BLaER1 treated with 17β-estradiol and CSF1 and Interleukin-3, amounts not matched to agents 10 nM and 100 nM (cell line): ENCODE results near the gene KRT76.

Source experiments
- H3K27ac ChIP-seq, 11 experiments: shearing (Covaris generic); formaldehyde crosslinking; 2 replicates each; pipeline ENCODE4 v1.8.1; 2022
- H3K27me3 ChIP-seq, 11 experiments: shearing (Covaris generic); formaldehyde crosslinking; 2 replicates each; pipeline ENCODE4 v1.8.1; 2022
- H3K36me3 ChIP-seq, 11 experiments: shearing (Covaris generic); formaldehyde crosslinking; 2 replicates each; pipeline ENCODE4 v1.8.1; 2022
- H3K4me1 ChIP-seq, 10 experiments: shearing (Covaris generic); formaldehyde crosslinking; 2 replicates each; pipeline ENCODE4 v1.8.1; 2022
- H3K4me2 ChIP-seq, 11 experiments: shearing (Covaris generic); formaldehyde crosslinking; 2 replicates each; pipeline ENCODE4 v1.8.1; 2022
- H3K4me3 ChIP-seq, 10 experiments: shearing (Covaris generic); formaldehyde crosslinking; 2 replicates each; pipeline ENCODE4 v1.8.1; 2022
- H3K9ac ChIP-seq, 11 experiments: shearing (Covaris generic); formaldehyde crosslinking; 2 replicates each; pipeline ENCODE4 v1.8.1; 2022
- H3K9me3 ChIP-seq, 11 experiments: shearing (Covaris generic); formaldehyde crosslinking; replicated peaks in 1 of 11; 2 replicates each; pipeline ENCODE4 v1.8.1; 2022
- H4K20me1 ChIP-seq, 11 experiments: shearing (Covaris generic); formaldehyde crosslinking; 2 replicates each; pipeline ENCODE4 v1.8.1; 2022
- Cebpa-rat ChIP-seq, 11 experiments: shearing (Covaris generic); IDR thresholded peaks; 2 replicates each; pipeline ENCODE4 v1.8.1; 2022

The KRT76 gene

DNA sequence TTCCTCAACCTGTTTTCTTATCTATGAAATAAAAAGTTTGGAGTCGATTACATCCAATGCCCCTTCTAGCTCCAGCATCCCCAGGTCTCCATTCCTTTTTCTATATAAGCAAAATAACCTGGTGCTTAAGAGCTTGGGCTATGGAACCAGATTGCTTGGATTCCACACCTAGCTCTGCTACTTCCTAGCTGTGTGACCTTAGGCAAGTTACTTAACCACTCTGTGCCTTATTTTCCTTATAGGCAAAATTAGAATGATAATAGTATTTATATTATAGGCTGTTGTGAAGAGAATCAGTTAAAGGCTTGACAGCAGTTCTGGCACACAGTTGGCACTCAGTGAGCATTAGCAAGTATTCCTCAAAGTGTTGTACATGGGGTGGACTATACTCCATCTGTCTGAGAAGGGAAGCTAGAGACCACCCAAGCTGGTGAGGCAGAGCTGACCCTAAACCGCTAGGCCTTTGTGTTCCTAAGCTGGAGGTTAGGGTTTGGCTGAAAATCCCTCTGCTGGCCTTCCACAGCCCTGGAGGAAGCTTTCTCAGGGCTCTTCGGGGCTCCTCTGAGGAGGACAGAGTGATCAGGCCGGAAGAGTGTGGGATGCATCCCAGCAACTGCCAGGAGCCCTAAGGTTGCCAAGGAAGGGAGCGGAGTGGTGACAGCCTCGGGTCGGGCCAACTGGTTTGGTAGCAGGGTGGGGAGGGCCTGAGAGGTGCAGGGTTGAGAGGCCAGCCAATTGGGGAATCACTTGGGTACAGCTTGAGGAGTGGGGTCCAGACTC, 42.8 kb upstream of the KRT76 start:
- Histone ChIP-seq H3K27ac (no peak overlapping the region), H3K4me2 (no peak overlapping the region), H4K20me1 (no peaks in the 10 kb centered on the region; a peak in 2 of 22 replicates), H3K36me3 (no peaks in the 10 kb centered on the region), H3K9ac (no peak overlapping the region), H3K9me3 (no peaks in the 10 kb centered on the region), H3K27me3 (no peaks in the 10 kb centered on the region), H3K4me1 (peaks cover 0 to 6% (median 0%) of the 10 kb centered on the region in 10 experiments; a peak in 1 of 20 replicates), H3K4me3 (no peak overlapping the region)
- TF ChIP-seq Cebpa-rat (IDR thresholded peaks at IDR 0.05): no peak

DNA sequence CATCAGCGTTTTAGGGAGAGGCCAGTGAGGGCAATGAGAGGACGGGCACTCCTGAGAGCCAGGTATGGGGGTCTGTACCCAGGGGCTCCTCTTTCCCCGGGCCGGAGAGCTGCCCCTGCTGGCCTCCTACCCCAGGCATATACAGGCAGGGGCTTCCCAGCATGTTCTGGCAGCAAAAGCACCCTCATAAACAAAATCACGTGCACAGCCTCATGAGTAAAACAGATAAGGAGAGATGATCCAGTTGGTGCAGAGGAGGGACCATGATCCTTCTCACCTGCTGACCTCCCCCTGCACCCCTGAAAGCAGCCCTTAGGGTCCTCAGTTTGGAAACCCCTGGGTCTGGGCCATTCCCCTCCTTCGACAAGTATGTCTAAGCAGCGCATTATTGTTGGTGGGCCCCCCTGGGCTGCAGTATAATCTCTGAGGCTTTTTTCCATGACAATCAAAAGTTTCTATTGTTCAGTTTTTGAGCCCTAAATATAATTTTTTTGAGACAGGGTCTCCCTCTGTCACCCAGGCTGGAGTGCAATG, 41.8 kb upstream of the KRT76 start:
- Histone ChIP-seq H3K4me2 (no peak overlapping the region), H3K4me3 (no peak overlapping the region), H3K36me3 (no peaks in the 10 kb centered on the region), H3K4me1 (peaks cover 0 to 6% (median 0%) of the 10 kb centered on the region in 10 experiments; a peak in 1 of 20 replicates), H3K9ac (no peak overlapping the region), H3K9me3 (no peaks in the 10 kb centered on the region), H3K27me3 (no peaks in the 10 kb centered on the region), H4K20me1 (no peaks in the 10 kb centered on the region; a peak in 2 of 22 replicates), H3K27ac (no peak overlapping the region)
- TF ChIP-seq Cebpa-rat (IDR thresholded peaks at IDR 0.05): no peak

DNA sequence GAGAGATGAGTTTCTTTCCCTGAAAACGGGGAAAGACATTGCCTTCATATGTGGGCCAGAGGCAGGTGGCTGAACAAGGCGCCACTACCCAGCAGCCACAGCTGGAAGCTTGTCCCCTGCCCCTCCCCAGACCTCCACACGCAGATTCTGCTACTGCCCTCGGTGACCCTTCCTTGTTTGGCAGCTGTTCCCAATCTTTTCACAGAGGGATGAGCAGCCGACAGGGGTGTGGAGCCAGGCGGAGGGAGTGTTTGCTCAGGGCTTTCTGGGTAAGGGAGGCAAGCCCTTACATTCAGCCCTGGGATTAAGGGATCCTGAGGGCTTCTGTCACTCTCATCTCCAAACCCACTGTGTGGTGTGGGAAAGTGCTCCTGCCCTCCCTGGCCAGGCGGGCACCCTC, 41.2 kb upstream of the KRT76 start:
- no peak for TF ChIP-seq Cebpa-rat (IDR thresholded peaks at IDR 0.05)
- no peaks in the 10 kb centered on the region for H3K9me3 ChIP-seq
- H4K20me1 ChIP-seq: no peaks in the 10 kb centered on the region; a peak in 2 of 22 replicates
- H3K4me2 ChIP-seq: no peak overlapping the region
- no peak overlapping the region for H3K4me3 ChIP-seq
- peaks cover 0 to 6% (median 0%) of the 10 kb centered on the region in 10 experiments; a peak in 3 of 20 replicates for H3K4me1 ChIP-seq
- H3K36me3 ChIP-seq: no peaks in the 10 kb centered on the region
- H3K27ac ChIP-seq: no peak overlapping the region
- H3K9ac ChIP-seq: no peak overlapping the region
- H3K27me3 ChIP-seq: no peaks in the 10 kb centered on the region

DNA sequence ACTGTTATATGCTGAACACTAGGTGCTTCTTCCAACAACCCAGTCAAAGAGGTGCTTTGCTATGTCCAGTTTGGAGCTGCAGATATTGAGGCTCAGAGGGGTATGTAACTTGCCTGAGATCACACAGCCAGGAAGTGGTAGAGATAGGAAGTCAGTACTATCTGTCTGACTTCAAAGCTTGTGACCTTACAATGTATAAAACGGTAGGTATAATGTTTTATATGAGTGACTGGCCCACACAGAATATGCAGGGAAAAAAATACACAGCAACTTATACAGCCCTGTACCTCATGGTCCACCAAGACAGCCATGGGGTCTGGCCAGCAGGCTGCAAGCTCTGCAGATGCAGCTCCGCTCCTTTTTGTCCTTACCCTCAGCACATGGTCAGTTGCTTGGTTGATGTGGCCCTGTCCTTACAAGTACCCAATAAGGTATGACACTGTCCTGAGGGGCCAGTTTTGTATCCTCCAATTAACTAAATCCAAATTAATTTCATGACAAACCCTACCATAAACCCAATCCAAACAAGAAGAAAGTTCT, 40.6 kb upstream of the KRT76 start:
- TF ChIP-seq Cebpa-rat (IDR thresholded peaks at IDR 0.05): no peak
- H4K20me1 ChIP-seq: no peaks in the 10 kb centered on the region; a peak in 2 of 22 replicates
- H3K4me1 ChIP-seq: peaks cover 0 to 6% (median 0%) of the 10 kb centered on the region in 10 experiments; a peak in 6 of 20 replicates
- no peak overlapping the region for H3K9ac ChIP-seq
- H3K4me3 ChIP-seq: no peak overlapping the region
- no peak overlapping the region for H3K4me2 ChIP-seq
- no peaks in the 10 kb centered on the region for H3K9me3 ChIP-seq
- H3K36me3 ChIP-seq: no peaks in the 10 kb centered on the region
- no peaks in the 10 kb centered on the region for H3K27me3 ChIP-seq
- H3K27ac ChIP-seq: no peak overlapping the region

DNA sequence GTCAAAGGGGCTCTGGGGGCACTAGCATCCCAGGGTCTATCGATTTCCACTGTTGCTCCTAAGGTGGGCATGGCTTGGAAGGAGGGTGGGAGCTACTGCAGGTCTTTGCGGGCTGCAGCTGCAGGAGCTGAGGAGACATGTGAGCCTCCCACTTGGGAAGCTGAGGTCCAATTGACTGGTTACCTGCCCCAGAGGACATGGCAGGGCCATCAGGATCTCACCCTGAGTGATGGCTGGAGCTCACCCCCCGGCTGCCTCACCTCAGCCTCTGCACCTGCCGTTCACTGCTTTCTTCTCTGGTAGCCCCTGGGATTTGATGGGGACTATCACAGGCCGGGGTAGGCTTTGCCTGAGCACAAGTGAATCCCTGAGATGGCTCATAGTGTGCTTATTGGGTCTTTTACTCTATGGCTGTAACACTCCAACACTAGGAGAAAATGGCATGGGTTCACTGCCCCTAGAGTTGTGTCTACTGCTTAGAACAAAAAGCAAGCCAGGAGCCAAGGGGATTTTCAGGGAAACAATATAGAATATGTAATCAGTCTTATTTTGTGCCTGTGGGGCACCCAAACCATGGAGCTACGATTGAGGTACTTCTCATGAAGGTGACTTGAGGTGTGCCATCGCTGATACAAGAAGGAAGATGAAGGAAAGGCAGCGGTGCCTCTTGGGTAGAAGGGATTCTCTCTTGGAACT, 40.0 kb upstream of the KRT76 start:
- Histone ChIP-seq H3K9ac (no peak overlapping the region), H3K4me1 (peaks cover 0 to 10% (median 0%) of the 10 kb centered on the region in 10 experiments; a peak in 6 of 20 replicates), H3K9me3 (no peaks in the 10 kb centered on the region), H3K4me3 (no peak overlapping the region), H3K36me3 (no peaks in the 10 kb centered on the region), H3K4me2 (no peak overlapping the region), H3K27ac (no peak overlapping the region), H4K20me1 (no peaks in the 10 kb centered on the region; a peak in 2 of 22 replicates), H3K27me3 (no peaks in the 10 kb centered on the region)
- no peak for TF ChIP-seq Cebpa-rat (IDR thresholded peaks at IDR 0.05)

DNA sequence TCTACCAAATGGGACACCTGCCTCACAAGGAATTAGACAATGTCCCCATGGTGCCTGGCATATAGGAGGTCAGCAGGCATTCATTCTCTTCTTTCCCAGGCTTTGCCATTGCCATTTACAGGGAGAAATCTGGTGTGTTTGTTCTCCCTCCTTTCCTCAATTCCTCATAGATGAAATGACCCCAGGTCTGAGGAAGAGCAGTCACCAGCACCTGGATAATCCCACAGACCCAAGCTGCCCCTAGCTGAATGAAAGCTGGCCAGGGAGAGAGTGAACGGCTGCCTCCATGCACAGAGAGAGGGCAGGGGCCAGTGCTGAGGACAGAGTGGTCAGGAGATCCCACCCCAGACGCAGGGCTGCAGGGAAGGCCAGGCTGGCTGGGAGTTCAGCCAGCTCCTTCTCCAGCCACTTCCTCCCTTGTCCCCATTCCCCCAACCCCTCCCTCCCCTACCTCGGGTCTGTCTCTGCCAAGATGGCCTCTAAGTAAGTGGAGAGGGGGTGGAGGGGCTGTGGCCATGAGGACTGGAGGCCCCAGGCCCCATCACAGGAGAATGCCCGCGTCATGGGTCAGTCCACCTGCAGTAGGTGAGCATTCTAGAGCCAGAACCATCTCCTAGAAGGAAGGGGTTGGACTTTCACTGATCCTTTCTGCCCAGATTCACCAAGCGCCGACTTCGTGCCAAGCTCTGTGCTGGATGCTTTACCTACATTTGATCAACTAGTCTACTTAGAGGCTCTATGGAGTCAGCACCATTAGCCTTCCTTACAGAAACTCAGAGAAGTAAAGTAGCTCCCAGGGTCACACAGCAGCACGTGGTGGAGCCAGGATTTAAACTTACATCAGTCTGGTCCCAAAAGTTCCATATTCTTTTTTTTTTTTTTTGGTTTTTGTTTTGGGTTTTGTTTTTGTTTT, 38.8 kb upstream of the KRT76 start:
- H3K4me3 ChIP-seq: no peak overlapping the region
- H4K20me1 ChIP-seq: no peaks in the 10 kb centered on the region; a peak in 2 of 22 replicates
- H3K9me3 ChIP-seq: no peaks in the 10 kb centered on the region
- H3K9ac ChIP-seq: no peak overlapping the region
- no peak overlapping the region for H3K27ac ChIP-seq
- no peaks in the 10 kb centered on the region for H3K36me3 ChIP-seq
- H3K4me2 ChIP-seq: no peak overlapping the region
- no peak for TF ChIP-seq Cebpa-rat (IDR thresholded peaks at IDR 0.05)
- H3K27me3 ChIP-seq: no peaks in the 10 kb centered on the region
- peaks cover 0 to 10% (median 0%) of the 10 kb centered on the region in 10 experiments; a peak in 5 of 20 replicates for H3K4me1 ChIP-seq

DNA sequence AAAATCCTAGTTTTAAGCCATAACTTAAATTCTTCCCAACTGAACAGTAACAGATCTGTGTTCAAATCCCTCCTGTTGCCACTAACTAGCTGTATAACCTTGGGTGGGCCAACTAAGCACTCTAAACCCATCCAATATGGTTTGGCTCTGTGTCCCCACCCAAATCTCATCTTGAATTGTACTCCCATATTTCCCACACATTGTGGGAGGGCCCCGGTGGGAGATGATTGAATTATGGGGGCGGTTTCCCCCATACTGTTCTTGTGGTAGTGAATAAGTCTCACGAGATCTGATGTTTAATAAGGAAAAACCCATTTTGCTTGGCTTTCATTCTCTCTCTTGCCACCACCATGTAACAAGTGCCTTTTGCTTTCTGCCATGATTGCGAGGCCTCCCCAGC, 38.0 kb upstream of the KRT76 start:
- H3K27ac ChIP-seq: no peak overlapping the region
- no peak overlapping the region for H3K4me3 ChIP-seq
- no peaks in the 10 kb centered on the region; a peak in 2 of 22 replicates for H4K20me1 ChIP-seq
- no peaks in the 10 kb centered on the region for H3K27me3 ChIP-seq
- no peaks in the 10 kb centered on the region for H3K36me3 ChIP-seq
- peaks cover 0 to 10% (median 0%) of the 10 kb centered on the region in 10 experiments; a peak in 5 of 20 replicates for H3K4me1 ChIP-seq
- no peaks in the 10 kb centered on the region for H3K9me3 ChIP-seq
- no peak overlapping the region for H3K9ac ChIP-seq
- H3K4me2 ChIP-seq: no peak overlapping the region
- no peak for TF ChIP-seq Cebpa-rat (IDR thresholded peaks at IDR 0.05)

DNA sequence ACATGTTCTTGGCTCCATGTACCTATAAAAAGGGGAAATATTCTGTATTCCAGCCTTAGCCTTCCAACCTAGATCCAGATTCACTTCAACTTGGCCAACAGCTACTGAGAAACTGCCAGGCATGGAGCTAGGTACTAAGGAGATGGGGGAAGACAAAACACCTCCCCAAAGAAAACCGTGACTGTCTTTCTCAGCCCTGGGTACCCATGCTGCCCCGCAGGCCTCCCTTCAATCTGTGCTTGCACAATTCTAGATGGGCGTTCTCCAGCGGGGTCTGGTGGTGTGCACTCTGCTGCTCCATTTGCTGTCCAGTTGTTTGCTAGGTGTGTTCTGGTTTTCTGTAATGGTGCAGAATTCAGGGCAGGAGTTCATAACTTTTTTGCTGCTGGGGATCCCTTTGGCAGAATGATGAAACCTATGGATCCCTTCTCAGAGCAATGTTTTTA, 37.6 kb upstream of the KRT76 start:
- peaks cover 0 to 10% (median 0%) of the 10 kb centered on the region in 10 experiments; a peak in 5 of 20 replicates for H3K4me1 ChIP-seq
- no peak overlapping the region for H3K4me3 ChIP-seq
- H3K4me2 ChIP-seq: no peak overlapping the region
- no peaks in the 10 kb centered on the region for H3K27me3 ChIP-seq
- no peaks in the 10 kb centered on the region for H3K9me3 ChIP-seq
- no peak for TF ChIP-seq Cebpa-rat (IDR thresholded peaks at IDR 0.05)
- H3K9ac ChIP-seq: no peak overlapping the region
- H3K36me3 ChIP-seq: no peaks in the 10 kb centered on the region
- H4K20me1 ChIP-seq: no peaks in the 10 kb centered on the region; a peak in 2 of 22 replicates
- no peak overlapping the region for H3K27ac ChIP-seq
